ENCODE data around the gene HCN4.

GRCh38 chr15:73382115-73382514 lies 13.4 kb upstream of the HCN4 start:
- TF ChIP-seq CTCF (IDR thresholded peaks at IDR 0.05; ENCODE audit: low read depth, low read length) (no peak), MAX (IDR thresholded peaks at IDR 0.05; ENCODE audit: low read depth, low read length) (no peak), POLR2A (IDR thresholded peaks at IDR 0.05; ENCODE audit: extremely low read depth, insufficient read length) (no peak)
